ENCODE data around the gene NOL9. TPM values are rescaled to one million over a fixed set of nuclear protein-coding genes. Genes with fewer than 3 reads are reported as not detected.

The NOL9 gene
- total and polyA plus RNA-seq, 2 donors (not counting 3 experiments of a cell fraction or from before 2014, with no cell fraction given): 14.1 to 42.9 TPM

DNA sequence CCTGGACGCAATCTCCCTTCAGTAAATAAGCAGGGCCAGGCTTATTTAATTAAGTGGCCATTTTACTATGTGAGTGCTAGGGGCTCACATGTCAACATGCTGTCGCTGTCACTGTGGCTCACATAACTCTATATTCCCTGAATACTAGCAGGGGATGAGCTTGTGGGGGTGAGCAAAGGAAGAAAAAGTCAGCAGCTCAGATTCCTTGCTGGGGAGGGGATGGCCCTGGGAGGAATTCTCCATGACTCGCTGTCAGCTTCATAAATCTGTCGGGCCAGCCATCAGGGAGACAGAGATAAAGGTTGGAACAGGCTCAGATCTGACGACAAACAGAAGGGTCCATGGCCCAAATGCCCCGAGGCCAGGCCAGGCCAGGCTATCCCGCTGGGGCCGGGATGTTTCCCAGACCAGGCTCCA is 36.9 kb downstream of the NOL9 start:
- TF ChIP-seq FOS (IDR thresholded peaks at IDR 0.05; ENCODE audit: borderline replicate concordance, insufficient read depth, low read length) (no peak), GATA2 (IDR thresholded peaks at IDR 0.05; ENCODE audit: insufficient read depth, insufficient read length, low read depth, low read length) (no peak), JUN (IDR thresholded peaks at IDR 0.05; ENCODE audit: borderline replicate concordance, insufficient read depth, insufficient read length, low read depth) (no peak), EZH2 (IDR thresholded peaks at IDR 0.05; ENCODE audit: borderline replicate concordance, low read depth, low read length, severe bottlenecking) (no peak), POLR2A (IDR thresholded peaks at IDR 0.05; ENCODE audit: low read depth, low read length) (no peak), MYC (IDR thresholded peaks at IDR 0.05; ENCODE audit: low read depth, low read length) (no peak), CTCF (IDR thresholded peaks at IDR 0.05; ENCODE audit: extremely low read depth in 1 of 2, insufficient read depth in 1 of 2, low read depth in 1 of 2, low read length in 2 of 2) (no peak), POLR2AphosphoS5 (IDR thresholded peaks at IDR 0.05; ENCODE audit: insufficient read depth, low read depth, low read length) (no peak)
- TF ChIP-seq, protein P1, sequence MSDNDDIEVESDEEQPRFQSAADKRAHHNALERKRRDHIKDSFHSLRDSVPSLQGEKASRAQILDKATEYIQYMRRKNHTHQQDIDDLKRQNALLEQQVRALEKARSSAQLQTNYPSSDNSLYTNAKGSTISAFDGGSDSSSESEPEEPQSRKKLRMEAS (IDR thresholded peaks at IDR 0.05; ENCODE audit: insufficient read depth, insufficient read length): no peak
- Histone ChIP-seq H3K9ac (replicated peaks; ENCODE audit: extremely low read depth, insufficient read depth, low read length) (no peak overlapping the region), H3K27ac (ENCODE audit: insufficient read depth, low read depth, low read length) (no peak overlapping the region), H3K4me3 (replicated peaks in 1 of 3; ENCODE audit: insufficient read depth in 1 of 3, low read depth in 1 of 3, low read length in 3 of 3) (no peak overlapping the region), H3K9me3 (replicated peaks; ENCODE audit: control insufficient read depth, insufficient read depth, low read length) (no peaks in the 10 kb centered on the region), H4K20me1 (replicated peaks; ENCODE audit: control insufficient read depth, extremely low read depth, insufficient read depth, low read length) (no peaks in the 10 kb centered on the region), H3K79me2 (ENCODE audit: control insufficient read depth, insufficient read depth, low read length) (no peaks in the 10 kb centered on the region), H3K4me1 (ENCODE audit: control insufficient read depth, extremely low read depth, insufficient read depth, low read length) (no peaks in the 10 kb centered on the region), H3K27me3 (ENCODE audit: control insufficient read depth in 2 of 2, insufficient read depth in 2 of 2, low read length in 2 of 2) (no peaks in the 10 kb centered on the region), H3K9me1 (replicated peaks; ENCODE audit: control insufficient read depth, extremely low read depth, insufficient read depth, low read length) (no peaks in the 10 kb centered on the region), H2AFZ (ENCODE audit: low read depth, low read length) (no peak overlapping the region), H3K4me2 (ENCODE audit: insufficient read depth, low read length) (no peak overlapping the region), H3K36me3 (ENCODE audit: control insufficient read depth in 2 of 2, extremely low read depth in 1 of 2, insufficient read depth in 2 of 2, low read length in 2 of 2) (no peaks in the 10 kb centered on the region)
- FAIRE-seq: no peak
- DNase-seq (ENCODE audit: low read depth, low spot score): no peak
- BruUV-seq (replicated peaks): no TSS peak
- dilution Hi-C loops (cut with MboI; ENCODE audit: extremely low pct_ligation_motif_present, low sequenced_read_pairs): no loop called here
- ChIA-PET CTCF (no interaction called here), POLR2A (no interaction called here)
- intact Hi-C loops (cut with micrococcal nuclease): no loop called here

All from endothelial cell of umbilical vein (primary cell).